ENCODE results near the gene KLF15.

The KLF15 gene

GRCh38 chr3:126370055-126370454, 12.8 kb upstream of the KLF15 start:
- no peak overlapping the region for H3K4me3 ChIP-seq (ENCODE audit: low read length)
- DNase-seq (ENCODE audit: low read depth), result no peak
- TF ChIP-seq CTCF (IDR thresholded peaks at IDR 0.05; ENCODE audit: insufficient read depth, low read depth, low read length, missing control alignments), result no peak

- TF ChIP-seq CTCF (IDR thresholded peaks at IDR 0.05; ENCODE audit: insufficient read depth, low read depth, low read length, missing control alignments), result no peak
- DNase-seq (ENCODE audit: low read depth), result no peak
- H3K4me3 ChIP-seq (ENCODE audit: low read length), result no peak overlapping the region
These were observed 12.3 kb upstream of the KLF15 start for GRCh38 chr3:126369490-126369889.

- no peak for DNase-seq (ENCODE audit: low read depth)
- TF ChIP-seq CTCF (IDR thresholded peaks at IDR 0.05; ENCODE audit: insufficient read depth, low read depth, low read length, missing control alignments), result no peak
- no peak overlapping the region for H3K4me3 ChIP-seq (ENCODE audit: low read length)
These were observed 10.2 kb upstream of the KLF15 start for GRCh38 chr3:126367316-126367805.

GRCh38 chr3:126365351-126366277, 8.4 kb upstream of the KLF15 start:
- DNase-seq (ENCODE audit: low read depth), result no peak
- TF ChIP-seq CTCF (IDR thresholded peaks at IDR 0.05; ENCODE audit: insufficient read depth, low read depth, low read length, missing control alignments), result no peak
- no peak overlapping the region for H3K4me3 ChIP-seq (ENCODE audit: low read length)

- no peak for DNase-seq (ENCODE audit: low read depth)
- no peak overlapping the region for H3K4me3 ChIP-seq (ENCODE audit: low read length)
- no peak for TF ChIP-seq CTCF (IDR thresholded peaks at IDR 0.05; ENCODE audit: insufficient read depth, low read depth, low read length, missing control alignments)
These were observed 7.6 kb upstream of the KLF15 start for GRCh38 chr3:126364731-126365301.

GRCh38 chr3:126364130-126364695, 7.0 kb upstream of the KLF15 start:
- no peak overlapping the region for H3K4me3 ChIP-seq (ENCODE audit: low read length)
- TF ChIP-seq CTCF (IDR thresholded peaks at IDR 0.05; ENCODE audit: insufficient read depth, low read depth, low read length, missing control alignments), result no peak
- no peak for DNase-seq (ENCODE audit: low read depth)

All from epithelial cell of esophagus (primary cell).